ENCODE data around the gene RAB33B.

- no peak for TF ChIP-seq FOXM1 (IDR thresholded peaks at IDR 0.05; ENCODE audit: borderline replicate concordance)
- no peak for TF ChIP-seq PKNOX1 (IDR thresholded peaks at IDR 0.05)
- TF ChIP-seq BHLHE40 (IDR thresholded peaks at IDR 0.05; ENCODE audit: borderline replicate concordance): no peak
- no peak for TF ChIP-seq ARNT (IDR thresholded peaks at IDR 0.05)
- TF ChIP-seq L3MBTL2 (conservative IDR thresholded peaks at IDR 0.05): no peak
- TF ChIP-seq TARDBP (IDR thresholded peaks at IDR 0.05): no peak
- TF ChIP-seq SP1 (IDR thresholded peaks at IDR 0.05): no peak
- no peak for TF ChIP-seq LEF1 (IDR thresholded peaks at IDR 0.05; ENCODE audit: borderline replicate concordance)
- TF ChIP-seq ELF4 (IDR thresholded peaks at IDR 0.05): no peak
- no peak for TF ChIP-seq NFRKB (IDR thresholded peaks at IDR 0.05)
- TF ChIP-seq SUZ12 (IDR thresholded peaks at IDR 0.05): no peak
- no peak for TF ChIP-seq FOXK2 (IDR thresholded peaks at IDR 0.05)
Observed at GRCh38 chr4:139457318-139457717, 3.4 kb downstream of the RAB33B start.

Measured in HEK293T (cell line).